GM18498 (cell line): ENCODE measurements around the gene DPPA4.
"Not testable (repeated sequence)": the region's sequence is repeated elsewhere in the genome, so short reads cannot be mapped to it uniquely, and the experiment has no call there.

Experiments
- ATAC-seq: cut with Tn5 transposase; IDR thresholded peaks from one replicate; pipeline ENCODE4 v1.9.1; 2021; ENCODE audit warnings: mild to moderate bottlenecking, moderate library complexity; ENCODE audit not compliant: unreplicated experiment

DPPA4 gene

GRCh38 chr3:109337393-109337792 is at the start of gene DPPA4:
Gene DPPA4 (minus strand): TSS chr3:109337546. CDS start chr3:109337517, 29 bp downstream.
- no peak for ATAC-seq

- ATAC-seq: no peak
Observed at GRCh38 chr3:109385442-109386318, 48.3 kb upstream of the DPPA4 start.

GRCh38 chr3:109384164-109384563 is 46.8 kb upstream of the DPPA4 start:
- no peak for ATAC-seq

GRCh38 chr3:109382588-109382987 is 45.2 kb upstream of the DPPA4 start:
- no peak for ATAC-seq

- no peak for ATAC-seq
Observed at GRCh38 chr3:109375975-109376374, 38.6 kb upstream of the DPPA4 start.

- not testable (repeated sequence) for ATAC-seq
Observed at GRCh38 chr3:109374434-109374833, 37.1 kb upstream of the DPPA4 start.

- ATAC-seq: no peak
Observed at GRCh38 chr3:109373933-109374332, 36.6 kb upstream of the DPPA4 start.

- no peak for ATAC-seq
Observed at GRCh38 chr3:109372639-109373038, 35.3 kb upstream of the DPPA4 start.

GRCh38 chr3:109369510-109369909 is 32.2 kb upstream of the DPPA4 start:
- ATAC-seq: no peak

GRCh38 chr3:109364088-109364487 is 26.7 kb upstream of the DPPA4 start:
- no peak for ATAC-seq

GRCh38 chr3:109363634-109364033 is 26.3 kb upstream of the DPPA4 start:
- ATAC-seq: no peak

- ATAC-seq: no peak
Observed at GRCh38 chr3:109362823-109363222, 25.5 kb upstream of the DPPA4 start.

- ATAC-seq: not testable (repeated sequence)
Observed at GRCh38 chr3:109358809-109359208, 21.5 kb upstream of the DPPA4 start.

GRCh38 chr3:109356442-109357155 is 19.3 kb upstream of the DPPA4 start:
- no peak for ATAC-seq

- no peak for ATAC-seq
Observed at GRCh38 chr3:109355625-109356441, 18.5 kb upstream of the DPPA4 start.

- ATAC-seq: no peak
Observed at GRCh38 chr3:109353057-109353456, 15.7 kb upstream of the DPPA4 start.

GRCh38 chr3:109351231-109351630 is 13.9 kb upstream of the DPPA4 start:
- ATAC-seq: no peak

GRCh38 chr3:109346770-109347295 is 9.5 kb upstream of the DPPA4 start:
- no peak for ATAC-seq

GRCh38 chr3:109346099-109346498 is 8.8 kb upstream of the DPPA4 start:
- ATAC-seq: no peak

- ATAC-seq: no peak
Observed at GRCh38 chr3:109339714-109340648, 2.6 kb upstream of the DPPA4 start.
